ENCODE results near the gene CDH5. TPM values are rescaled to one million over a fixed set of nuclear protein-coding genes. Genes with fewer than 3 reads are reported as not detected.
"Not testable (repeated sequence)": the region's sequence is repeated elsewhere in the genome, so short reads cannot be mapped to it uniquely, and the experiment has no call there.

CDH5 gene
- total RNA-seq, 1 donor from 2014 or later: 25.8 TPM

DNA sequence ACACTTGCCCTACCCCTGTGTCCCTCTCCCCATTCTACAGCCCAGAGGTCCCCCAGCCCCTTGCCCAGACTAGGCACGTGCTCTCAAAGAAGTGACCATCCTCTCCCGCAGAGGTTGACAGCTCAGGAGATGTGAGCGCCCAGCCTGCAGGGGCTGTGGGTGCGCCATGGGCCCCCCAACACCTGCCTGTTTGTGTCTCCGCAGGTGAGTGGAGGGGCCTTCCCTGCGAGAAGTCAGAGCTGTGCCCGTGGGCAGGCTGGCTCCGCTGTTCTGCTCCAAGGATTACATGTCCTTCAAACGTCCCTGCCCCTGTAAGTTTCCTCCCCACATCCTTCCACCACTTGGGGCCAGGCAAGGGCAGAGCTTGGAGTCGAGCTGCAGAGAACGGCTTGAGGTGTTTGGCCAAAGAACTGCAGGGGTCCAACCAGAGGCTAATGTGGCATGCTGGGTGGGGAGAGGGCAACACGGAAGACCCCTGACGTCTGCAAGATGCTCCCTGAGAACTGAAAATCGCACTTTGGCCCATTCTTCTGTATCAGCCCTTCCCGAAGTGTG lies 71.0 kb downstream of the CDH5 start:
- DNase-seq (ENCODE audit: low spot score): no peak

DNA sequence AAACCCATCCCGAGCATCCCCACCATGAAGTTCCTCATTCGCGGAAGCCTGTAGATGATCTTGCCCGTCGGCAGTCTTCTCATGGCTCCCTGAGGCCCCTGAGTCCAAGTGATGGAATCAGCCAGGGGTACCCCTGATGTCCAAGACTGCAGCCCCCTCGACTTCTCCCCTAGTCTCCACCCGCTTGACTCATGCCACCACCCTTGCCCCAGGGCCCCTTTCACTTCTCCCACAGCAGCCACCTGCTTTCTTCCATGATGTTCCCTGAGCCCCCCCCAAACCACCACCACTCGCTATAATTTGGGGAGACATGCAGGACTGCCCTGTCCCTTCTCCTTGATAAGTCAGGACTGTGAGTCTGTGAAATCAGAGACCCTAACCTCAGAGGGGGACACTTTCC lies 72.0 kb downstream of the CDH5 start:
- DNase-seq (ENCODE audit: low spot score): no peak

DNA sequence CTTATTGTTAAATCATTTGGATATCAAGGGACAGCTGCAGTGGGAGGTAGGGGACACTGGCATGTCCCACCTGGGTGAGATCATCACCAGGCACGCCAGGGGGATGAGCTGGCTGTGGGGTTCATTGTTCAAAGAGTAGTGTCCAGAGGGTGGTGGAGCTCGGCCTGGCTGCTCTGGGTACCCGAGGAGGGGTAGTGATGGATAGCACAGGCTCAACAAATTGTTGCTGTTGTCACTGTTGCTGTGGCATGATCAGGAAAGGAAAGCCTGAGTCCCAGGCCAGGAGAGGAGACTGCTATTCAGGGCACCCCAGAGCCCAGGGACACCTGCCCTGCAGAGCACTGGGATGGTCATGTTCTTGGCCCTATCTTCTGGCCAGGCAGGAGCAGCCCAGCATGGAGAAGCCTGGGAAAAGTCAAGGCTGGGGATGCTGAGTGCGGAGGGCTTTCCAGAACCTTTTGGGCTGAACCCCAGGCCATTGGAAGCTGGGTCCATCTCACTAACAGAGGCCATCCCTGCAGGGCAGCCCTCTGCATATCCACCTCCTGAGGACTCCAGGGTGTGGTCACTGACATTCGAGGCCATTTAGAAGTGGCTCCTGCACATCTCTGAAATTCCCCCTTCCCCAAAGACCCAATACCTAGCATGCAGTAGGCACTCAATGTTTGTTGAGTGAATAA lies 72.7 kb downstream of the CDH5 start:
- DNase-seq (ENCODE audit: low spot score): no peak

DNA sequence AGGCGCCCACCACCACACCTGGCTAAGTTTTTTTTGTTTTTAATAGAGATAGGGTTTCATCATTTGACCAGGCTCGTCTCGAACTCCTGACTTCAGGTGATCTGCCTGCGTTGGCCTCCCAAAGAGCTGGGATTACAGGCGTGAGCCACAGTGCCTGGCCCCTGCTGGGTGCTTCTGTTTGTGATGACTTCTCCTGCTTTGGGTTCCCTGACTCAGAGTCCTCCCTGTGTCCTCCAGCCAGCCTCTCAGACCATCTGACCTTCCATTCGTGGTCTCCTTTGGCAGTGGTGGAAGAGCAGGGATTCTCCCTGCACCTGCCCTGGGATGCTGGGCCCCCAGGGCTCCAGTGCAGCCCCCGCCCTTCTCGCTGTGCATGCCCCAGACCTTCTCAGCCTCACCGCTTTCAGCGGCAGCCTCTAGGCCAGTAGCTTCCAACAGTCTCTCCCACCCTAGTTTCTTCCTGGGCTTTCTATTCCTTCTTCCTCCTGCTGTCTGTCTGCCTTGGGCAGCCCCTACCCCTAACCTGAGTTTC lies 73.8 kb downstream of the CDH5 start:
- no peak for DNase-seq (ENCODE audit: low spot score)

DNA sequence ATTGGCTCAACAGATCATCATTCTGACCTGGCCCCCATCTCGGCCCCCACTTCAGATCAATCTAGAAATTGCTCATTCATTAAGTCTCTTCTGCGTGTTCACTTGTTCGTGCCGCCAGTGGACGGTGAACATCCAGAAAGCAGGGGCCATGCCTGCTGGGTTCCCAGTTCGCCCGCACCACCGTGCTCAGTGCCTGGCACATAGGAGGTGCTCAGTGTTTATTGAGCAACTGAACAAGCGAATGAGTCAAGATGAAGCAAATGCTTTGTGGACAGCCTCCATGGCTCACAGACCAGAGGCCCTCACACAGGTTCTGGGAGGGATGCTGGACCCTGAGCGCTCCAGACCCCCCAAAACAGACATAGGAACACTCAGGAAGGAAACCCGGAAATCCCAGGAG lies 74.5 kb downstream of the CDH5 start:
- no peak for DNase-seq (ENCODE audit: low spot score)

DNA sequence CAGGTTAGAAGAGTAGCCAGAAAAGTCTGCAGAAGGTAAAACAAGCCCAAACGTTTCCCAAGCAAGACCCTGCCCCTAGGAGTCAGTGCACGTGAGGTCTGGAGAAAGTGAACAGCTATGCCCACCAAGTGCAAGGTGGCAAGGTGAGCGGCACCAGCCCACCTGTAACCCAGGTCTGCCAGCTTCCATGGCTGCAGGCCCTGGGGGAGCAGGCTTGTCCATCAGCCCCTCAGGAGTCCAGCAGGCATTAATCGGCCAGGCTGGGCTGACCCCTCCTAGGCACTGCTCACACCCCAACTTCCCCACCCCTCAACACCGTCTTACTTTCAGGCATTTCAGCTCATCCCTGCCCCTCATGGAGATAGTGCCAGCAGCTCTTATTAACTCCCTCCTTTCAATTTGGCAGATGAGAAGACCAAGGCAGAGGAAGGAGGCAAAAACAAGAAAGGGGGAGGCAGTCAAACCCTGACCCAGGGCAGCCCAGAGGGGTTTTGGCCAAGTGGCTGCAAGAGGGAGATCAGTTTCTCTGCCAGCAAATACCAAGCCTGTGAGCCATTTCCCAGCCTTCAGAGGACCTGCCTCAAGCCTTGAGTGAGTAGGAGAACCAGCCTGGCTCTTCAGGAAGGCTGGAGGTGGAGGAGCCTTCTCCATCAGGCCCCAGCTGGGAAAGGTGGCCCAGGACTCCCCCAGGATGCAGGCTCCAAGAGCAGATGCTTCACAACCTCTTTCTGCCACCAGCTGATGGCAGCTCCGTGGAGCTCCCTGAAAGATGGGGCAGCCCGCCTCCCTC lies 75.3 kb downstream of the CDH5 start:
- DNase-seq (ENCODE audit: low spot score): no peak

DNA sequence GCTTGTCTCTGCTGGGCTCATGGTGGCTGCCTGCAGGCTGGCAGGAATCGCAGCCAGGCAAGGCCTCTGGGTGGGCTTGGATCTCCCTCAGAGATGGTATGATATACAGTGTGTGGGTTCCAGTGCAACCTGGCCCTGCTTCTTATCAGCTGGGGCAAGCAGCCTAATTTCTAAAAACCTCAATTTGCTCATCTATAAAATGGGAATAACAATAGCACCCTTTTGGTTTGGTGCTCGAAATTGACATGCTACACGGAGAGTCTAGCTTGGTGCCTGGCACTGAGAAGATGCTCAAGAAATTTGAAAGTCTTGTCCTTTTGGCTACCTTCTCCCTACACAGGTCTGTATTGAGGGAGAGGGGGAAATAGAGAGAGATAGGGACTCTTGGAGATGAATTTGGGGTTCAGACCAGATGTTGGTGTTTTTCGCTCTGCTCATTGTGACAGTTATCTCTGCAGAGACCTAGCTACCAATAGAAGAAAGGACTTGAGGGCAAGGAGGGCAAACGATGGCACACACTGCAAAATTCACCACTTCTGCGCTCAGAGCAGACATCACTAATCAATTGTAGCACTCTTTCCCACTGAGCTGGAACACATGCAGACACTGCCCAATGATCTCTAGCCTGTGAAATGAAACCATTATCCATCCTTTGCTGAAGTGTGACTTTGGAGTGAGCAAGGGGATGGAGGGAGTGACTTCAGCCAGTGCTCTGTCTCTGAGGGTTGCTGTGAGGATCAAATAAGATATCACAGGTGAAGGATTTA lies 76.2 kb downstream of the CDH5 start:
- no peak for DNase-seq (ENCODE audit: low spot score)

DNA sequence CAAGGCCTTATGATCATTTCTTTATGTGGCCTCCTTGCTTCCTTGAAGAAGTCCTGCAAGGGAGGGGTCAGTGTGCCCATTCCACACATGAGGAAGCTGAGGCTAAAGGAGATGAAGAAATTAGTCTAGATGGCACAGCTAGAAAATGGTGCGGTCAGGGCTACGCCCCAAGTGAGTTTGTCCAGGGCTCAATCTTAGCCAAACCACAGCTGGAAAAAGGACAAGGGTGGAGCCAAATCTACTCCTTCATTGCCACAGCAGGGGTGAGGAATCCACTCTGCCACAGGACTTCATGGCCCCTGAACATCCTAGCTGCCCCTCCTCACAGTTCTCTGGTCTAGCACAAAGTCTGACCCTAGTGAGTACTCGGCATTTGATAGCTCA lies 76.8 kb downstream of the CDH5 start:
- DNase-seq (ENCODE audit: low spot score): no peak

DNA sequence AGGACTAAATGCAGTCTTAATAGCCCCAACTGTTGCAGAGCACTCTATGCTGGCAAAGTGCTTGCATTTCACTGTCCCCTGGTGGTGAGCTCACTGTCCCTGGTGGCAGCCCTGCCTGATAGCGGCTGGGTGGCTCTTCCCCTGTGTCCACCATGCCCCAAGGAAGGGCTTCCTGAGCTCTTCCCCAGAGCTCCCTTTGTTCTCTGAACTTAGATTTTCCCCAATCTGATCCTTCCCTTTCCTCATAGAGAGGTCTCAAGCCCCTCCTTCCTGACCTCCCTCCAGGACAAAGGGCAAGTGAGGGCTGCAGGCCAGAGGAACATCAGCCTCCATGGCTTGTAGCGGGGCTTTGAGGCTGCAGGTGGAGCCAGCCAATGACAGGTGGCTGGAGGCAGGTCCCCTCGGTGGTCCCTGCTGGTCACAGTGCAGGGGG lies 77.6 kb downstream of the CDH5 start:
- no peak for DNase-seq (ENCODE audit: low spot score)

DNA sequence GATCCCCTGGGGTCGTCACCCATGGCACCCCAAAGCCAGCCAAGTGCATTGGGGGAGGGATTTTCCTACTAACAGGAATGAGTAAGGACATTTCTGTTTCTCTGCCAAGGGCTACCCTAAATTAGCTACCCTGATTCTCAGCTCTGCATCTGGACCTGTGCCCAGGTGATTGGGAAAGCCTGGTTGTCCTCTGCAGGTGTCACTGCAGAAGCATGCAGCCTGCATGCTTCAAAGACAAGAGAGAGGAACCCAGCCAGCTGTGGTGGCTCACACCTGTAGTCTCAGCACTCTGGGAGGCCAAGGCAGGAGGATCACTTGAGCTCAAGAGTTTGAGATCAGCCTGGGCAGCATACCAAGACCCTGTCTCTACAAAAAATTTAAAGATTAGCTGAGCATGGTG lies 80.2 kb downstream of the CDH5 start:
- DNase-seq (ENCODE audit: low spot score): no peak

DNA sequence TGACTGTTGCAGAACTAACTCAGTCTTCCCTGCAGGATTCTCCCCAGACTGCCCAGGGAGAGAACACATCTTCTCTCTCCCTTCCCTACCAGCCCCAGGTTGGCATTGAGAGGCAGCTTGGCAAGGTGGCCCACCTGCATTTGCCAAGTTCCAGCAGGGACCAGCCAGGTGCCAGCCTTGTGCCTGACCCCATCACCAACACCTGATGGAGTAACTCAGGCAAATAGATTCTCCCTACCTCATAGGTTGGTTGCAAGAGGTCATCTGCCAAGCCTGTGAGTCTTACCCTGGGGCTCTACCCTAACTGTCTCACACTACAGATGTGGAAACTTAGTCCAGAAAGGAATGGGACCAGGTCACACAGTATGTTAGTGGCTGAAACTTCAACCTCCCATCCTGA lies 81.0 kb downstream of the CDH5 start:
- no peak for DNase-seq (ENCODE audit: low spot score)

DNA sequence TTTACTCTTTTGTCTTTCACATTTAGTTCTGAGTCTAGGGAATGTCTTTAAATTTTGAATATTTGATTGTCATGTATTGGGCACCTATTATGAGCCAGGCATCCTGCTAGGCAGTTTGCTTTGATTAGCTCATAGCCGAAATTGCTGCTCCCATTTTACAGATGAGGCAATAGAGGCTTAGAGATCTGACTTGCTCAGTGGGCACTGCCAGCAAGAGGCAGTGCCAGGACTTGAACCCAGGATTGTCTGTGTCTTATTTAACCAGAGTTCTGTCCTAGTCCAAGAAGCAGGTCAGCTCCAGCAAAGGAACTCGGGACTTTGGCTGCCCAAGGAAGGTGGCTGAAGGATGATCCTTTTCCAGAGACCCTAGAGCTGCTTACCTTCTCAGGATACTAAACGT lies 85.1 kb downstream of the CDH5 start:
- DNase-seq (ENCODE audit: low spot score): no peak

DNA sequence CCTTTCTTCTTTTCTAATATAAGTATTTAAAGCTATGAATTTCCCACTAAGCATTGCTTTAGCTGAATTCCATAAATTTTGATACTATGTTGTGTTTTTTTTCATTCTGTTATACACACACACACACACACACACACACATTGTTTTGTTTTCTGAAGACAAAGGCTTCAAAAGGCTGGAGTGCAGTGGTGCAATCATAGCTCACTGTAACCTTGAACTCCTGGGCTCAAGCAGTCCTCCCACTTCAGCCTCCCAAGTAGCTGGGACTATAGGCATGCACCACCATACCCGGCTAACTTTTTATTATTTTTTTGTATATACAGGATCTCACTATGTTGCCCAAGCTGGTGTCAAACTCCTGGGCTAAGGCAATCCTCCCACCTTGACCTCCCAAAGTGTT lies 86.7 kb downstream of the CDH5 start:
- not testable (repeated sequence) for DNase-seq (ENCODE audit: low spot score)

Other genes starting within 250 kb of the CDH5 start
- gene BEAN1, start 60.6 kb downstream of the CDH5 start, total RNA-seq: 1.6 TPM
- gene TK2, start 183.4 kb downstream of the CDH5 start, total RNA-seq: 37.9 TPM
- gene CKLF, start 185.9 kb downstream of the CDH5 start, total RNA-seq: 34.0 TPM
- gene CMTM1, start 199.7 kb downstream of the CDH5 start, total RNA-seq: 4.3 TPM
- gene CMTM2, start 212.8 kb downstream of the CDH5 start, total RNA-seq: not detected
- 25.4 TPM for gene CMTM3, start 238.0 kb downstream of the CDH5 start, total RNA-seq